HG03460 (cell line): ENCODE results near the gene GLIS1.

ENCODE experiments used
- ATAC-seq: cut with Tn5 transposase; IDR thresholded peaks from one replicate; pipeline ENCODE4 v1.9.1; 2021; ENCODE audit not compliant: unreplicated experiment

GLIS1 gene

GRCh38 chr1:53583868-53584776 lies 154.8 kb downstream of the GLIS1 start:
- ATAC-seq: no peak

GRCh38 chr1:53583021-53583867 lies 155.7 kb downstream of the GLIS1 start:
- ATAC-seq: no peak

- no peak for ATAC-seq
These were observed 156.5 kb downstream of the GLIS1 start for GRCh38 chr1:53582211-53583020.

DNA sequence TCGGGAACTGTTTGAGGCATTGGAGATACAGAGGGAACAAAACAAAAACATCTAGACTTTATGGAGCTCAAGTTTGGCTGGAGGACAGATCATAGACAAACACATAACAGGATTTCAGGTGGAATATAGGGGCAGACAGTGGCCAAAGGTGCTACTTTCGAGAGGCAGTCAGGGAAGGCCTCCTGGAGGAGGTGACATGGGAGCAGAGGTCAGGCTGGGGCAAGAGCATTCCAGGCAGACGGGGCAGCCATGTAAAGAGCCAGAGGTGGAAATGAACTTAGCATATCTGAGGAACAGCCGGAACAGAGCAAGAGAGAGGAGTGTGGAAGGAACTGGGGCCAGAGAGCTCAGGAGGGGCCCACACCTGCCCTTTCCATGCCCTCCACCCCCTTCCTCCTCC lies 157.5 kb downstream of the GLIS1 start:
- ATAC-seq: no peak

DNA sequence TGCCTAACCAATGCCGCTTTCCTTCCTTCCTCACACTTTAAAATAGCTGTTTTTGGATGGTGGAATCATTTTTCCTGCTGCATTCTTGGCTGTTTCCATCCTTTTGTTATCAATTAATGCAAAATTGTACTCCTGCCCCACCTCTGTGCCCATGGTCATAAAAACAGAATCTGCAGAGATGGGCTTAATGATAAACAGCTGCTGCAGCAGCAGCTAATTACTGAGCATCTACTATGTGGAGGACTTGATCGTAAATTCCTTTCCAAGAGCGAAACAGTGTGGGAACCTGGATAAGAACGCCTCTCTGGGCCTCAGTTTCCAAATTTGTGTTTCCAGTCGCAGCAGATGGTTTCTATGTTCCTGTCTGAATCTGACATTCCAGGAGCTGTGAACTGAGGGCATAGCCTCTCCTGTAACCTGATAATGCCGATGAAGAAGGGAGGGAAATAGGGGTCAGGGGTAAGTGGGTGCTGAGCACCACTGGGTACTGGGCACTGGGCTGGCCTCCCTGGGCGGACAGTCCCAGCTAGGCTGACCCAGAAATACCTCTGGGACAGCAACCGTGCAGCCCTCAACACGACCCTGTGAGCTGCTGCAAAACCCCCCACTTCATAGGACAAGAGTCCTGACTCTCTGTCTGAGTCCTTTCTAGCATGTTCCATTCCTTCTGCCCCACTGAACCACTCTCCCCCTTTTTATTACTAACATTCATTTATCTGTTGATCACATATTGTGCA lies 158.1 kb downstream of the GLIS1 start:
- ATAC-seq: no peak

DNA sequence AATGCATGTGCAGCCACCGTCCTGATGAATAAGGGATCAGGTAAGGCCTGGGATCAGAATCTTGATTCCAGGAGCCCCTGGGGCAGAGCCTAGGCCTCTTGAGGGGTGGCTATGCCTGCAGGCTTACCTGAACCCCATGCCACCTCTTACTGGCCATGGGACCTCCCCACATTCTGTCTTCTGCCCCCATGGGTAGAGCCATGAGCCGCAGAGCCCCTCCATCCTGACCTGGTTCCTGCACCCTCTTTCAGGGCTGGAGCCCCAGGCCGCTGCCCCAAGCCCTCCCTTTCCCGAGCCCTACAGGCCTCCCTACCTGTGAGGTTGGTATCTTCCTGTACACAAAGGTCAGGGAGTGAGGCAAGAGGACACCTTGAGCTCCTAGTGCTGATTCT lies 159.0 kb downstream of the GLIS1 start:
- no peak for ATAC-seq

DNA sequence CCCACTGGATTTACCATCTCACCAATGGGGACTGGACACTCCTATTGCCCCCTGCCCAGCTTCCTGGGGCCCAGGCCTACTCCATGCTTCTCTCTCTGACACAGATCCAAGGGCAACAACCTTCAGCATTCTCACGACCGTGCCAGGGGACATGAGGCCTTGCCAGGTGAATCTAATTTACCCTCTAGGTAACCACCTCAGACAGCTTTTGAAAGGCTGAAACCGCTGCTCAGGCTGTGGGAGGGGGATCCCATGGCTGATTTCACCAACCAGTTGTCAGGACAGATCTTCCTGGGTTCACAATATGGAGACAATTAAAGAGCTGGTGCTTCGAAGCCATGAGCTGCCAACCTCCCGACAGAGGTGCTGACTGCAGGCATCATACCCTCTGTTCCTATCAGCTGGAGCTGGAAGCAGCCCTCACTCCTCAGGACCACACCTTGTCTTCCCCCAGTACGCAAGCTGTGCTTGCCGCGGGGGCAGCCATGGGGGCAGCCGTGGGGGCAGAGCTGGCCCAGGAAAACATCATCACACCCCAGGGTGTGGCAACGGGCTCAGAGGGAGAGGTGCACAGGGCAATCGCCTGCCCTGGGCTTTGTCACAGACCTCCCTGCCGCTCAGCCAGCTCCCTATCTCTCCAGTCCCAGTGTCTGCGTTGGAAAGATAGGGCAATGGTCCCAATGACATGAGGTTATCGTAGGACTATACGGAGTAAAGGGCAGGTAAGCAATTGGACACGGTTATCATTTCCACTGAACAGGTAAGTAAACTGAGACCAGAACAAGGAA lies 159.5 kb downstream of the GLIS1 start:
- no peak for ATAC-seq

- ATAC-seq: no peak
These were observed 160.6 kb downstream of the GLIS1 start for GRCh38 chr1:53578358-53578757.

DNA sequence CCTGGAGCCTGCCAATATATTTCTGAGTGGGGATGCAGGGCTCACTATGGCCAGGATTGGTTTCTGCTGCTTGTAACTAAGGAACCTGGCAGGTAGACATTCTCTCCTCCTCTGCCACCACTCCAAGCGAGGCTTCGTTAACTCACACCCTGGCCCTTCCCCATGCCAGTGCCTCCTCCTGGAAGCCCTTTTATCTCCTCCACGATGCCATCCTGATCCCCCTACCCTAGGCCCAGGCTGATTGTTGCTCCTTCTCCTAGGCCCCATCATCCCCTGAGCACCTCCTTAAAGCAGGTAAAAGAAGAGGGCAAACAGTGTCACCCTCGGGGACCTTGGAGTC lies 161.2 kb downstream of the GLIS1 start:
- no peak for ATAC-seq

GRCh38 chr1:53576866-53577760 lies 161.9 kb downstream of the GLIS1 start:
- no peak for ATAC-seq

- no peak for ATAC-seq
These were observed 162.6 kb downstream of the GLIS1 start for GRCh38 chr1:53576381-53576801.

GRCh38 chr1:53575955-53576320 lies 163.0 kb downstream of the GLIS1 start:
- no peak for ATAC-seq

DNA sequence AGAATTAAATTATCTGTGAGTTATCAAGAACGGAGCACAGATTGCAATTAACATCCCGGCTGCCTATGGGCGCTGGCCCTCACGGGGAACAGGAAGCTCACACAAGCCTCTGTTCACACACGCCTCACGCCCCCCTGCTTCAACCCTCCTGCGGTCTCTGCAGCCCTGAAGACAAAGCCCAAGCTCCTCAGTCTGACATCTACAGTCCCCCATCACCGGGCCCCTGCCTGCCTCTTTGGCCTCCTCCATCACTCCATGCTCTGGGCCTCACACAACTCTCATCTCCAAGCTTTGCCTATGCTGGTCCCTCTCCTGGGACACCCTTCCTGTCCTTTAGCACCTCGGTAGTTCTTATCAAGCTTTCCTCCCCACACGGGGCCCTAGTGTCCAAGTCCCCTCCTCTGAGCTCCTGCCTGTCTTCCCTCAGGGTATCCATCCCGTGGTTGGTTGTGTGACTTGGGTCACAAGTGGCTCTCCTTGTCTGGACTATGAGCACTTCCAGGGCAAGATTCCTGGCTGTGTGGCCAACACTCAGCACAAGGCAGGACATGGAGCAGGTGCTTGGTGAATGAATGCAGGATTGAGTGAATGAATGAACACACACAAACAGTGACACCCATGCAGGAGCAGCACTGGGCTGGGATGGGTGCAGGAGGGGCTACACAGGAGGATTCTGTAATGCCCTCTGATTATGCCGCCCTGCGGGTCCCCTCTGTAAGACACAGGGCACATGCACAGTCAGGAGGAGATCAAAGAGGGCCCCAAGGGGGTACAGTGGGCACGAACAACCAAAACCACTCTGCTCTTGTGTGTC lies 163.6 kb downstream of the GLIS1 start:
- ATAC-seq: no peak

DNA sequence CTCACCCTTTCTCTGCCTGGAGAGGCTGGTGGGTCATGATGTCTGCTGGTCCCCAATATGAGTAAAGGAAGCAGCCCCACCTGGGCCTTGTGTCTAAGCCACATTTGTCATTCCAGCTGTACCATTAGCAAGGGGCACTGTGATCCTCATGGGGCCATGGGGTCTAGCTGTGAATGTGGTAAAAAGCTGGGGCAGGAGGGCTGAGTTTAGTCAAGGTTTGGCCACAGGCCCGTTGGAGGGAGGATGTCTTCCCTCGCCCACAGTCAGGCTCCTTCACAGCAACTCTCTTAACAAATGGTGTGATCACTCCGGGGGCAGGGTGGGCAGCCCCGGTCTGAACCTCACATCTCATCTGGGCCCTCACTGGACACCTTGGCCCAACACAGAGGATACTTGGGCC lies 164.3 kb downstream of the GLIS1 start:
- no peak for ATAC-seq

- no peak for ATAC-seq
These were observed 165.0 kb downstream of the GLIS1 start for GRCh38 chr1:53573931-53574330.

GRCh38 chr1:53573522-53573921 lies 165.4 kb downstream of the GLIS1 start:
- no peak for ATAC-seq

- ATAC-seq: no peak
These were observed 166.2 kb downstream of the GLIS1 start for GRCh38 chr1:53572815-53573173.
